Nephron progenitor cell (in vitro differentiated cells): ENCODE data around the gene RMND5B.
"Not testable (repeated sequence)": the region's sequence is repeated elsewhere in the genome, so short reads cannot be mapped to it uniquely, and the experiment has no call there.

ENCODE experiments used
- DNase-seq: peaks from one replicate; pipeline ENCODE4 v3.0.0; 2021
- H3K27ac Mint-ChIP-seq: 2 replicates; pipeline ENCODE4 v1.8.0; 2021; ENCODE audit warnings: mild to moderate bottlenecking, moderate library complexity, mixed read lengths
- H3K27me3 Mint-ChIP-seq: 2 replicates; pipeline ENCODE4 v1.8.0; 2021; ENCODE audit warnings: mild to moderate bottlenecking, low read depth, mixed read lengths; ENCODE audit not compliant: poor library complexity
- H3K36me3 Mint-ChIP-seq: 2 replicates; pipeline ENCODE4 v1.8.0; 2021; ENCODE audit warnings: low read depth, mixed read lengths
- H3K4me1 Mint-ChIP-seq: 2 replicates; pipeline ENCODE4 v1.8.0; 2021; ENCODE audit warnings: mixed read lengths
- H3K4me3 Mint-ChIP-seq: 2 replicates; pipeline ENCODE4 v1.8.0; 2021; ENCODE audit warnings: mild to moderate bottlenecking, moderate library complexity, mixed read lengths
- H3K9me3 Mint-ChIP-seq: 2 replicates; pipeline ENCODE4 v1.8.0; 2021; ENCODE audit warnings: mild to moderate bottlenecking, moderate library complexity, mixed read lengths
- CTCF ChIP-seq: fragments of 200-600 bp; sonication (generic); IDR thresholded peaks from 2 replicates; pipeline ENCODE4 v1.5.0; 2021; ENCODE audit warnings: antibody characterized with exemption

RMND5B gene

GRCh38 chr5:178130576-178131445 lies at the start of gene RMND5B:
Gene RMND5B, plus strand, starts transcription at chr5:178131014. Its CDS starts 7,106 bp downstream, at chr5:178138120.
- no peaks in the 10 kb centered on the region for H3K9me3 Mint-ChIP-seq
- peak; percentile 87 for DNase-seq
- TF ChIP-seq CTCF, result no peak
- H3K4me1 Mint-ChIP-seq, result peaks cover 31% of the 10 kb centered on the region
- peak within 1 kb of the TSS; percentile 84 for H3K4me3 Mint-ChIP-seq
- no peaks in the 10 kb centered on the region for H3K27me3 Mint-ChIP-seq
- H3K36me3 Mint-ChIP-seq, result peaks cover 22% of the 10 kb centered on the region
- peak within 1 kb of the TSS; percentile 49 for H3K27ac Mint-ChIP-seq

GRCh38 chr5:178081571-178082243 lies 49.1 kb upstream of the RMND5B start:
- H3K27ac Mint-ChIP-seq, result no peak overlapping the region
- no peak overlapping the region for H3K4me3 Mint-ChIP-seq
- TF ChIP-seq CTCF, result no peak
- peaks cover 4% of the 10 kb centered on the region for H3K27me3 Mint-ChIP-seq
- H3K4me1 Mint-ChIP-seq, result peaks cover 11% of the 10 kb centered on the region
- H3K9me3 Mint-ChIP-seq, result no peaks in the 10 kb centered on the region
- DNase-seq, result no peak
- H3K36me3 Mint-ChIP-seq, result no peaks in the 10 kb centered on the region

GRCh38 chr5:178083922-178084321 lies 46.9 kb upstream of the RMND5B start:
- Mint-ChIP-seq H3K27me3 (peaks cover 11% of the 10 kb centered on the region), H3K4me3 (no peak overlapping the region), H3K27ac (no peak overlapping the region), H3K36me3 (no peaks in the 10 kb centered on the region), H3K9me3 (no peaks in the 10 kb centered on the region), H3K4me1 (peaks cover 11% of the 10 kb centered on the region)
- DNase-seq, result no peak
- no peak for TF ChIP-seq CTCF

GRCh38 chr5:178085316-178085715 lies 45.5 kb upstream of the RMND5B start:
- no peak for TF ChIP-seq CTCF
- H3K27ac Mint-ChIP-seq, result no peak overlapping the region
- no peaks in the 10 kb centered on the region for H3K9me3 Mint-ChIP-seq
- peaks cover 14% of the 10 kb centered on the region for H3K27me3 Mint-ChIP-seq
- H3K4me1 Mint-ChIP-seq, result peaks cover 11% of the 10 kb centered on the region
- no peaks in the 10 kb centered on the region for H3K36me3 Mint-ChIP-seq
- no peak overlapping the region for H3K4me3 Mint-ChIP-seq
- DNase-seq, result no peak

- H3K4me1 Mint-ChIP-seq, result peaks cover 11% of the 10 kb centered on the region
- no peak overlapping the region for H3K27ac Mint-ChIP-seq
- no peak for TF ChIP-seq CTCF
- no peak for DNase-seq
- H3K36me3 Mint-ChIP-seq, result no peaks in the 10 kb centered on the region
- peaks cover 21% of the 10 kb centered on the region for H3K27me3 Mint-ChIP-seq
- no peak overlapping the region for H3K4me3 Mint-ChIP-seq
- peaks cover 3% of the 10 kb centered on the region for H3K9me3 Mint-ChIP-seq
Measured at GRCh38 chr5:178086266-178086665, 44.5 kb upstream of the RMND5B start.

- H3K27me3 Mint-ChIP-seq, result peaks cover 20% of the 10 kb centered on the region
- H3K36me3 Mint-ChIP-seq, H3K4me1 Mint-ChIP-seq, H3K4me3 Mint-ChIP-seq, H3K9me3 Mint-ChIP-seq, H3K27ac Mint-ChIP-seq, DNase-seq: not testable (repeated sequence)
Measured at GRCh38 chr5:178087199-178087598, 43.6 kb upstream of the RMND5B start.
